ENCODE data around the gene MAJIN.

MAJIN gene

DNA sequence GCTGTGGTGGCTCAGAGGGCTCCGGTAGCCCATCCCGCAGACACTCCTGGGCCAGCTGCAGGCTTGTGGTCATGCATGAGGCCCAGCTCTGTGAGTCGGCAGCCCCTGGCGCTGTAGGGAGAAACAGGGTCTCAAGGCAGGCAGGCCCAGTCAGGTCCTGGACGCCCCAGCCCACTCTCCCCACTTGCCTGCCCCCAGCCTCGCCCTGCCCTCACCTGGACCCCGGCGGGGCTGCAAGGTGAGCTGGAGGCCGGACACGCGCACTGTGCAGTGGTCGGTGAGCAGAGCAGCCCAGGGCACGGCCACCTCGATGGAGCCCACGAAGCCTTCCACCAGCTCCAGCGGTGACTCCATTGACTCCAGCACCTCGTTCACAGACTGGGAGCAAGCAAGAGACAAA, 57.8 kb downstream of the MAJIN start:
- no peak for DNase-seq (ENCODE audit: low read depth)
- no peak overlapping the region for H3K4me3 ChIP-seq (ENCODE audit: low read depth, low read length)
- no peak for TF ChIP-seq CTCF (IDR thresholded peaks at IDR 0.05; ENCODE audit: insufficient read depth, low read depth, low read length, missing control alignments)

GRCh38 chr11:64913171-64913727, 58.7 kb downstream of the MAJIN start:
- H3K4me3 ChIP-seq (ENCODE audit: low read depth, low read length), result no peak overlapping the region
- DNase-seq (ENCODE audit: low read depth), result no peak
- no peak for TF ChIP-seq CTCF (IDR thresholded peaks at IDR 0.05; ENCODE audit: insufficient read depth, low read depth, low read length, missing control alignments)

DNA sequence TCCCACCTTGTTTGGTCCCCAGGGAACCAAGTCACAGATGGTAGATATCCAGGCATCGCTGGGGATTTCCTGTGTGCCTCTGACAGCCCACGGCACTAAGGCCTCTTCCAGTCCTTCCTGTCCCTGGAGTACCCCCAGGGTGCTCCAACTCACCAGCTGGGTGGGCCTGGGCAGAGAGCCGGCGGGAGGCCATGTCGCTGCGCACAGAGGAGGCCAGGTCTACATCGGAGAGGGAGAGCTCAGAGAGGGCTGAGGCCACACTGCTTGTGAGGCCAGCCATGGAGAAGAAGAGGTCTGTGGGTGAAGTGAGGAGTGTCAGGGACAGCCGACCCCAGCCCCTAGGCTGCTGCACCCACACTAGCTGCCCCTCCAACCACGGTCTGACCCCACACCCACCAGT, 60.2 kb downstream of the MAJIN start:
- TF ChIP-seq CTCF (IDR thresholded peaks at IDR 0.05; ENCODE audit: insufficient read depth, low read depth, low read length, missing control alignments), result no peak
- H3K4me3 ChIP-seq (ENCODE audit: low read depth, low read length), result no peak overlapping the region
- no peak for DNase-seq (ENCODE audit: low read depth)

- no peak for TF ChIP-seq CTCF (IDR thresholded peaks at IDR 0.05; ENCODE audit: insufficient read depth, low read depth, low read length, missing control alignments)
- DNase-seq (ENCODE audit: low read depth), result no peak
- H3K4me3 ChIP-seq (ENCODE audit: low read depth, low read length), result no peak overlapping the region
These were observed 60.8 kb downstream of the MAJIN start for GRCh38 chr11:64911142-64911541.

DNA sequence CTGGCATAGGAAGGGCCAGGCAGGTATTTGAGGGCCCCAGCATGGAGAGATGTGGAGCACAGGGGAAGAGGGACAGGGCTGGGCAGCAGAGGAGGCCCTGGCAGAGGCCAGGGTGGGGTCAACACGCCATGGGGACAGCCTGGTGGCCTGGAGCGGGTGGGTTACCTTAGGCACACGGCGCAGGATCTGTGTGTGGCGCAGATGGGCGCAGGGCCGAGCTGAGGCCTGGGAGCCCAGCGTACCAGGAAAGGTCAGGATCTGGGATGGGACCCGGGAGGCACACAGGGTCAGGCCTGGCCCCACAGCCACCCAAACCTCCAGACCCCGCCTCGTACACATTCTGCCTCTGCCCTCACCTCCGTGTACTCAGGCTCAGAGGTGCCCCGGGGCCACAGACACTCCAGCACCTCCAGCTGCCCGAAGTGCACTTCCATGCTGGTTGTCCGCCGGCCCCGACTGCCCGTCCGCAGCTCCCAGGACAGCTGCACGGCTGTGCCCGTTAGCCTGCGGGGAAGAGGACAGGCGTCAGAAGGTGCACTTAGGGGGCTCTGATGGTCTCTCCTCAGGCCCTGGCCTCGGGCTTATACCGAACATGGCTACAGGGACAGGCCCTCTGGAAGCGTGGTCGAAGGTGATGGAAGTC, 61.3 kb downstream of the MAJIN start:
- TF ChIP-seq CTCF (IDR thresholded peaks at IDR 0.05; ENCODE audit: insufficient read depth, low read depth, low read length, missing control alignments), result no peak
- H3K4me3 ChIP-seq (ENCODE audit: low read depth, low read length), result no peak overlapping the region
- no peak for DNase-seq (ENCODE audit: low read depth)

GRCh38 chr11:64909653-64910343, 62.1 kb downstream of the MAJIN start:
- DNase-seq (ENCODE audit: low read depth), result no peak
- H3K4me3 ChIP-seq (ENCODE audit: low read depth, low read length), result no peak overlapping the region
- TF ChIP-seq CTCF (IDR thresholded peaks at IDR 0.05; ENCODE audit: insufficient read depth, low read depth, low read length, missing control alignments), result no peak

All from GM12865 (cell line).